Nephron progenitor cell (in vitro differentiated cells): ENCODE data around the gene DIS3L2.
"Not testable (repeated sequence)": the region's sequence is repeated elsewhere in the genome, so short reads cannot be mapped to it uniquely, and the experiment has no call there.

Source experiments
- DNase-seq: peaks from one replicate; pipeline ENCODE4 v3.0.0; 2021
- H3K27ac Mint-ChIP-seq: 2 replicates; pipeline ENCODE4 v1.8.0; 2021; ENCODE audit warnings: mild to moderate bottlenecking, moderate library complexity, mixed read lengths
- H3K27me3 Mint-ChIP-seq: 2 replicates; pipeline ENCODE4 v1.8.0; 2021; ENCODE audit warnings: mild to moderate bottlenecking, low read depth, mixed read lengths; ENCODE audit not compliant: poor library complexity
- H3K36me3 Mint-ChIP-seq: 2 replicates; pipeline ENCODE4 v1.8.0; 2021; ENCODE audit warnings: low read depth, mixed read lengths
- H3K4me1 Mint-ChIP-seq: 2 replicates; pipeline ENCODE4 v1.8.0; 2021; ENCODE audit warnings: mixed read lengths
- H3K4me3 Mint-ChIP-seq: 2 replicates; pipeline ENCODE4 v1.8.0; 2021; ENCODE audit warnings: mild to moderate bottlenecking, moderate library complexity, mixed read lengths
- H3K9me3 Mint-ChIP-seq: 2 replicates; pipeline ENCODE4 v1.8.0; 2021; ENCODE audit warnings: mild to moderate bottlenecking, moderate library complexity, mixed read lengths
- CTCF ChIP-seq: fragments of 200-600 bp; sonication (generic); IDR thresholded peaks from 2 replicates; pipeline ENCODE4 v1.5.0; 2021; ENCODE audit warnings: antibody characterized with exemption

Gene DIS3L2

GRCh38 chr2:232324778-232325177, 363.3 kb downstream of the DIS3L2 start:
- Mint-ChIP-seq H3K4me1 (peaks cover 16% of the 10 kb centered on the region), H3K9me3 (no peaks in the 10 kb centered on the region), H3K27ac (no peak overlapping the region), H3K36me3 (no peaks in the 10 kb centered on the region), H3K27me3 (no peaks in the 10 kb centered on the region), H3K4me3 (no peak overlapping the region)
- no peak for TF ChIP-seq CTCF
- no peak for DNase-seq

- no peak overlapping the region for H3K4me3 Mint-ChIP-seq
- peak; percentile 69 for TF ChIP-seq CTCF
- H3K4me1 Mint-ChIP-seq: peaks cover 16% of the 10 kb centered on the region
- H3K36me3 Mint-ChIP-seq: no peaks in the 10 kb centered on the region
- H3K27ac Mint-ChIP-seq: no peak overlapping the region
- H3K27me3 Mint-ChIP-seq: no peaks in the 10 kb centered on the region
- no peaks in the 10 kb centered on the region for H3K9me3 Mint-ChIP-seq
- peak; percentile 84 for DNase-seq
Observed at GRCh38 chr2:232325324-232326273, 364.1 kb downstream of the DIS3L2 start.

- TF ChIP-seq CTCF: peak; percentile 44
- not testable (repeated sequence) for H3K27ac Mint-ChIP-seq, H3K9me3 Mint-ChIP-seq, H3K36me3 Mint-ChIP-seq, H3K4me3 Mint-ChIP-seq, H3K27me3 Mint-ChIP-seq, DNase-seq
- H3K4me1 Mint-ChIP-seq: peaks cover 16% of the 10 kb centered on the region
Observed at GRCh38 chr2:232326274-232327104, 365.0 kb downstream of the DIS3L2 start.

- H3K36me3 Mint-ChIP-seq: no peaks in the 10 kb centered on the region
- H3K9me3 Mint-ChIP-seq: no peaks in the 10 kb centered on the region
- no peak overlapping the region for H3K4me3 Mint-ChIP-seq
- peak; percentile 89 for TF ChIP-seq CTCF
- peak; percentile 93 for DNase-seq
- peaks cover 14% of the 10 kb centered on the region for H3K4me1 Mint-ChIP-seq
- H3K27ac Mint-ChIP-seq: peak overlapping the region; percentile 40
- no peaks in the 10 kb centered on the region for H3K27me3 Mint-ChIP-seq
Observed at GRCh38 chr2:232327105-232328031, 365.9 kb downstream of the DIS3L2 start.

GRCh38 chr2:232328032-232328422, 366.5 kb downstream of the DIS3L2 start:
- no peaks in the 10 kb centered on the region for H3K36me3 Mint-ChIP-seq
- no peak for TF ChIP-seq CTCF

More at GRCh38 chr2:232328032-232328422, 366.5 kb downstream of the DIS3L2 start:
- H3K27ac Mint-ChIP-seq: no peak overlapping the region
- H3K4me1 Mint-ChIP-seq: peaks cover 14% of the 10 kb centered on the region
- H3K9me3 Mint-ChIP-seq: no peaks in the 10 kb centered on the region
- no peak overlapping the region for H3K4me3 Mint-ChIP-seq
- DNase-seq: no peak
- H3K27me3 Mint-ChIP-seq: peaks cover 4% of the 10 kb centered on the region
